Endothelial cell (in vitro differentiated cells): ENCODE measurements around the gene FFAR4. TPM values are rescaled to one million over a fixed set of nuclear protein-coding genes. Genes with fewer than 3 reads are reported as not detected.

Experiments used
- DNase-seq: peaks from one replicate; pipeline ENCODE4 v3.0.0; 2021; ENCODE audit warnings: low spot score
- H3K27ac Mint-ChIP-seq: one replicate; pipeline ENCODE4 v1.8.0; 2021; ENCODE audit warnings: mixed read lengths, inconsistent platforms; ENCODE audit not compliant: unreplicated experiment
- H3K27me3 Mint-ChIP-seq: one replicate; pipeline ENCODE4 v1.8.0; 2021; ENCODE audit warnings: mild to moderate bottlenecking, moderate library complexity, mixed read lengths, inconsistent platforms; ENCODE audit not compliant: unreplicated experiment
- H3K36me3 Mint-ChIP-seq: one replicate; pipeline ENCODE4 v1.8.0; 2021; ENCODE audit warnings: mild to moderate bottlenecking, low read depth, mixed read lengths, inconsistent platforms; ENCODE audit not compliant: unreplicated experiment
- H3K4me1 Mint-ChIP-seq: one replicate; pipeline ENCODE4 v1.8.0; 2021; ENCODE audit warnings: mild to moderate bottlenecking, mixed read lengths, inconsistent platforms; ENCODE audit not compliant: unreplicated experiment
- H3K4me3 Mint-ChIP-seq: one replicate; pipeline ENCODE4 v1.8.0; 2021; ENCODE audit warnings: mild to moderate bottlenecking, mixed read lengths, inconsistent platforms; ENCODE audit not compliant: unreplicated experiment
- H3K9me3 Mint-ChIP-seq: one replicate; pipeline ENCODE4 v1.8.0; 2021; ENCODE audit warnings: mixed read lengths, inconsistent platforms; ENCODE audit not compliant: unreplicated experiment
- CTCF ChIP-seq: fragments of 200-600 bp; sonication (generic); IDR thresholded peaks from one replicate; pipeline ENCODE4 v1.5.0; 2021; ENCODE audit warnings: antibody characterized with exemption; ENCODE audit not compliant: unreplicated experiment
- total RNA-seq: library from RNA; stranded (reverse); fragmentation: NEBNext Ultra II Directional; extraction: Animal tissue kit (Norgen Biotek cat#: 25700); gene quantifications from one replicate; pipeline ENCODE4 v1.2.1, GENCODE V29; 2021; ENCODE audit not compliant: unreplicated experiment

FFAR4 gene
- total RNA-seq, 1 donor from 2014 or later = not detected

GRCh38 chr10:93552780-93553179 lies 13.7 kb upstream of the FFAR4 start:
- Mint-ChIP-seq H3K27ac (no peak overlapping the region), H3K4me3 (no peak overlapping the region), H3K27me3 (peaks cover 1% of the 10 kb centered on the region), H3K36me3 (no peaks in the 10 kb centered on the region), H3K4me1 (peaks cover 6% of the 10 kb centered on the region), H3K9me3 (no peaks in the 10 kb centered on the region)
- no peak for DNase-seq
- TF ChIP-seq CTCF = no peak

GRCh38 chr10:93553482-93554315 lies 12.8 kb upstream of the FFAR4 start:
- Mint-ChIP-seq H3K4me1 (peaks cover 6% of the 10 kb centered on the region), H3K36me3 (no peaks in the 10 kb centered on the region), H3K27ac (no peak overlapping the region), H3K9me3 (no peaks in the 10 kb centered on the region), H3K4me3 (no peak overlapping the region), H3K27me3 (peaks cover 1% of the 10 kb centered on the region)
- TF ChIP-seq CTCF = no peak
- no peak for DNase-seq

GRCh38 chr10:93554316-93554663 lies 12.2 kb upstream of the FFAR4 start:
- DNase-seq = no peak
- Mint-ChIP-seq H3K36me3 (no peaks in the 10 kb centered on the region), H3K9me3 (no peaks in the 10 kb centered on the region), H3K4me3 (no peak overlapping the region), H3K4me1 (peaks cover 6% of the 10 kb centered on the region), H3K27ac (no peak overlapping the region), H3K27me3 (peaks cover 1% of the 10 kb centered on the region)
- no peak for TF ChIP-seq CTCF

GRCh38 chr10:93554760-93555432 lies 11.6 kb upstream of the FFAR4 start:
- peaks cover 1% of the 10 kb centered on the region for H3K27me3 Mint-ChIP-seq
- H3K27ac Mint-ChIP-seq = no peak overlapping the region
- DNase-seq = peak; percentile 85
- no peaks in the 10 kb centered on the region for H3K9me3 Mint-ChIP-seq
- no peak overlapping the region for H3K4me3 Mint-ChIP-seq
- no peaks in the 10 kb centered on the region for H3K36me3 Mint-ChIP-seq
- peaks cover 6% of the 10 kb centered on the region for H3K4me1 Mint-ChIP-seq
- peak; percentile 66 for TF ChIP-seq CTCF

GRCh38 chr10:93559490-93559889 lies 7.0 kb upstream of the FFAR4 start:
- DNase-seq = no peak
- H3K36me3 Mint-ChIP-seq = no peaks in the 10 kb centered on the region
- peaks cover 6% of the 10 kb centered on the region for H3K4me1 Mint-ChIP-seq
- no peak for TF ChIP-seq CTCF
- no peaks in the 10 kb centered on the region for H3K9me3 Mint-ChIP-seq
- no peak overlapping the region for H3K27ac Mint-ChIP-seq
- peaks cover 5% of the 10 kb centered on the region for H3K27me3 Mint-ChIP-seq
- no peak overlapping the region for H3K4me3 Mint-ChIP-seq
